ENCODE measurements around the gene PPP1R15B. TPM values are rescaled to one million over a fixed set of nuclear protein-coding genes. Genes with fewer than 3 reads are reported as not detected.

The PPP1R15B gene
- total RNA-seq, 1 experiment from 2014 or later, result 45.9 TPM

DNA sequence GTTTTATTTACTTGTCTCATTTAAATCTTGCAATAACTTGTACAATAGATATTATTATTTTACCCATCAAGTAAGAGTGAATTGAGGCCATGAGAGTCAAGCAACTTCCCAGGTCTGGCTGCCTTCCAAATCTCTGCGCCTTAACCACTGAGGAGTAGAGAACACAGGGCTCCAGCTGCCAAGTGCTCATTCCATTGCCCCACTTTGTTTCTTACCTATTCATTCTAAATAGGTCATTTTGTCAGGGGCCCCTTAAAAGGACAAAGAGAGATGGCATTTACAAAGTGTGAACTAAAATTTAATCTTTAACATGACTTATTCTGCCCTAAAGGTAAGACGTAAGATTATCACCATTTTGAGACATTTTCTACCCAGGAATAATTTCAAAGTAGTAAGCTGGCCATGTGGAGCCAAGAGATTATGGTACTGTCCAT lies 3.5 kb downstream of the PPP1R15B start:
- H3K27ac ChIP-seq (ENCODE audit: insufficient read length, low read depth, low read length), result no peak overlapping the region
- H3K9ac ChIP-seq (ENCODE audit: extremely low read depth, insufficient read length, low read length), result peak overlapping the region; percentile 33
- Mint-ChIP-seq H3K4me3 (peak overlapping the region; percentile 98 to 100), H3K4me1 (peaks cover 7 to 15% of the 10 kb centered on the region in 2 experiments), H3K9me3 (no peaks in the 10 kb centered on the region; a peak in 2 of 5 replicates), H3K27me3 (ENCODE audit: low read depth) (no peaks in the 10 kb centered on the region), H3K36me3 (ENCODE audit: insufficient read depth in 1 of 3, low read depth in 3 of 3) (peaks cover 33 to 62% (median 61%) of the 10 kb centered on the region in 3 experiments), H3K27ac (no peak overlapping the region)
- H2BK15ac ChIP-seq (ENCODE audit: low read depth, low read length), result no peak overlapping the region
- no peak overlapping the region for H4K5ac ChIP-seq (ENCODE audit: insufficient read length, low read depth, low read length)
- no peak overlapping the region for H2AFZ ChIP-seq (ENCODE audit: low read length)
- H3K18ac ChIP-seq (ENCODE audit: insufficient read length, low read depth, low read length), result no peak overlapping the region
- no peak overlapping the region for H2BK20ac ChIP-seq (ENCODE audit: low read depth, low read length, poor library complexity, severe bottlenecking)
- peaks cover 50% of the 10 kb centered on the region for H3K79me2 ChIP-seq (ENCODE audit: insufficient read depth, low read length)
- peaks cover 6% of the 10 kb centered on the region; the same call in 1 of the 2 replicates for H3K4me1 ChIP-seq (ENCODE audit: insufficient read depth, low read length)
- TF ChIP-seq CTCF (conservative IDR thresholded peaks at IDR 0.05), result no peak
- H3K4me2 ChIP-seq (ENCODE audit: insufficient read depth, insufficient read length, low read length), result peak overlapping the region; percentile 99
- DNase-seq, result no peak
- H2BK5ac ChIP-seq (ENCODE audit: insufficient read length, low read length), result no peak overlapping the region
- H4K8ac ChIP-seq (replicated peaks; ENCODE audit: insufficient read length, low read depth, low read length), result no peak overlapping the region
- H3K14ac ChIP-seq (ENCODE audit: insufficient read depth, low read length), result no peak overlapping the region
- no peak overlapping the region for H3T11ph ChIP-seq (ENCODE audit: low read length)
- H2AK5ac ChIP-seq (ENCODE audit: insufficient read length, low read length), result no peak overlapping the region
- H3K9me3 ChIP-seq (ENCODE audit: control insufficient read depth, low read depth, low read length), result no peaks in the 10 kb centered on the region
- no CpG with 5 or more reads among the region's 2 CpGs for WGBS (ENCODE audit: extremely low coverage, insufficient read length, low lambda C conversion rate)
- H4K20me1 ChIP-seq (ENCODE audit: control insufficient read depth, insufficient read depth, insufficient read length), result peaks cover 2% of the 10 kb centered on the region
- H3K23ac ChIP-seq (ENCODE audit: insufficient read length, low read depth, low read length), result no peak overlapping the region
- no peak overlapping the region for H3K56ac ChIP-seq (ENCODE audit: insufficient read length, low read depth, low read length)
- no peak overlapping the region for H2BK120ac ChIP-seq (ENCODE audit: low read depth, low read length, poor library complexity, severe bottlenecking)
- H2BK12ac ChIP-seq (ENCODE audit: insufficient read length, low read depth, low read length), result no peak overlapping the region
- H3K79me1 ChIP-seq (ENCODE audit: insufficient read depth, low read depth, low read length, poor library complexity, severe bottlenecking), result peaks cover 3% of the 10 kb centered on the region
- peaks cover 21% of the 10 kb centered on the region for H3K23me2 ChIP-seq (ENCODE audit: insufficient read length, low read depth, low read length, poor library complexity, severe bottlenecking)
- no peak overlapping the region for H3K4ac ChIP-seq (ENCODE audit: low read depth, low read length)
- H4K91ac ChIP-seq (ENCODE audit: insufficient read length, low read depth, low read length), result no peak overlapping the region
- no peaks in the 10 kb centered on the region for H3K27me3 ChIP-seq (ENCODE audit: insufficient read depth, low read length)
